Measurements from ENCODE around the gene SULT1A2.
A peak's percentile ranks its signal among the peaks of the same experiment; 100 is the strongest.
"Not testable (repeated sequence)": the region's sequence is repeated elsewhere in the genome, so short reads cannot be mapped to it uniquely, and the experiment has no call there.

SULT1A2 gene

DNA sequence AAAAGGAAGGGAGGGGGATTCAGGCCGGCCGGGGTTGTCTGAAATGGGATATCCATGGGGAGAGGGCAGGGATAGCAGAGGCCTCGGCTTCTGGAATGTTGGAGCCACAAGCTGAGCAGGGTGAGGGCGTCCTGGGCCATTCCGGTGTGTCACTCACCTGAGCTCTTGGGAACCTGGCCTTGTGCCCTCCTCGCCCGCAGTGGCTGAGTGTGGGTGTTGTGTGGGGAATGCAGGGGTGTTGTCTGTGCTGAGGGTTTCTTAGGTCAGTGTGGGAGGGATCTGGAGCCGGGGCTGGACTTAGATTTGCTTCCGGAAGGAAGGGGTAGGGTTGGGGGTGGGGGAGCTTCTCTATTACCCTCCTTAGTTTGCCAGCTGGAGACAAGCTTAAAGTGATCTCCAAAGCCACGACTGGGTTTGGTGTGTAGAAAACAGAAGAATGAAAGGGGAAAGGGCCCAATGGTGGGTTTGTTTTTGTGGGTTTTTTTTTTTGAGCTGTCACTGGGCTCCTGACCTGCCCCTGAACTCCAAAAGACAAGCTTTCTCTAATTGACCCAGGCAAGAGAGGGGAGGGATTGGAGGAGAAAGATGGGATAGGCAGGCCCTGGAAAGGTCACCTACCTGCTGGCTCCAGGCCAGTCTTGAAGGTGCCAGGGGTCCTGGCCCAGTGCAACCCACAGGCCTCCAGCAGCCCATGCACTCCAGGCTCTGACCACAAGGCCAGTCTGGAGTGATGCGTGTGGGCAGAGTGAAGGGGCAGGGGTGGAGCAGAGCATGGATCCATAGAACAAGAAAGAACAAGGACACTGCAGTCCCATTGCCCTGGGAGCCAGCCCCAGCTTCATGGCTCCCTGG is at the start of gene SULT1A2:
Gene SULT1A2, minus strand, starts transcription at position 211 of the 852 bp plus-strand sequence. CDS start 1,120 bp downstream, outside the sequence.
- peak; percentile 67 for DNase-seq (ENCODE audit: low read depth, low spot score)

DNA sequence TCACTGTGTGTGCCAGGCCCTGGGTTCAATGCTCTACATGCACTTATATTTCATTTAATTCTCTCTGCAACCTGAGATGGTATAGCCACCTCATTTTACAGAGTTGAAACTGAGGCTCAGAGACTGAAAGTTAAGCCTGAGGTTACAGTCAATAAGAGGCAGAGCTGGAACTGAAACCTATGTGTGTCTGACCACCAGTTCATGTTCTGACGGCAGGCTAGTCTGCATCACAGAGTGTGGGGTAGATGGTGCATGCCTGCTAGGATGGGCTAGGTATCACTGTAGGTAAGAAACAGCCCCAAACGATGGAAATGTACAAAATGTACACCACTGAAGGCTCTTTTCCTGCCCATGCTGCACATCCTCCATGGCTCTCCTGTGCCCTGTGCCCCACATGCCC is 43.1 kb upstream of the SULT1A2 start:
- not testable (repeated sequence) for DNase-seq (ENCODE audit: low read depth, low spot score)

DNA sequence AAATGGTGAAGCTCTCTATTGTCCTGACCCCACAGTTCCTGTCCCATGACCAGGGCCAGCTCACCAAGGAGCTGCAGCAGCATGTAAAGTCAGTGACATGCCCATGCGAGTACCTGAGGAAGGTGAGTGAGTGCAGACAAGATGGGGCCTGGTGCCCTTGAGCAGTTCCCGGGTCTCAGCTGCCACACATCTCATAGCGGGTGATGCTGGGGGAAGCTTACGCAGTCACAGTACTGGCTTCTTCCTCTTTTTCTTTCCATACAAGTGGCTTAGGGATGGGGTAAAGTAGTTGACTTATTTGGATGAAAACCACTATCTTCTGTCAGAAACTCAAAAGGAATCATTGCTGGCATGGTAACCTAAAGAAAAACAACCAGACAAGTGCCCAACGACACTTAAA is 41.5 kb upstream of the SULT1A2 start:
- DNase-seq (ENCODE audit: low read depth, low spot score) = not testable (repeated sequence)

DNA sequence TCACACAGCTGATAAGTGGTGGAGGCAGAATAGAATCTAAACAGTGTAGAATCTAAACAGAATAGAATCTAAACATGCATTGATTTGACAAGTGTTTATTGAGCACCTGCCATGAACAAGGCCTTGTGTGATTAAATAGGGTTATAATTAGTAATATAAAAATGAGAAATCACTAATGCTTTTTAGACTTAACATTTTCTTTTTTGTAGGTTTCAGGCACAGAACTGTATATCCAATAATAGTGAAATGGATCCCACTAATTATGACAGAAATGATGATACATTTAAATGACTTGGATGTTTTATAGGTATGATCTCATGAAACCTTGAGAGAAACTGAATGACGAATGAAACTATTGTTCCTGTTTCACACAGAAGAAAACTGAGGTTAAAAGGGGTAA is 40.9 kb upstream of the SULT1A2 start, which contains the start of gene NPIPB8:
Gene NPIPB8, plus strand, starts transcription at position 301 of the 400 bp plus-strand sequence. CDS start 296 bp downstream, outside the sequence.
- not testable (repeated sequence) for DNase-seq (ENCODE audit: low read depth, low spot score)

DNA sequence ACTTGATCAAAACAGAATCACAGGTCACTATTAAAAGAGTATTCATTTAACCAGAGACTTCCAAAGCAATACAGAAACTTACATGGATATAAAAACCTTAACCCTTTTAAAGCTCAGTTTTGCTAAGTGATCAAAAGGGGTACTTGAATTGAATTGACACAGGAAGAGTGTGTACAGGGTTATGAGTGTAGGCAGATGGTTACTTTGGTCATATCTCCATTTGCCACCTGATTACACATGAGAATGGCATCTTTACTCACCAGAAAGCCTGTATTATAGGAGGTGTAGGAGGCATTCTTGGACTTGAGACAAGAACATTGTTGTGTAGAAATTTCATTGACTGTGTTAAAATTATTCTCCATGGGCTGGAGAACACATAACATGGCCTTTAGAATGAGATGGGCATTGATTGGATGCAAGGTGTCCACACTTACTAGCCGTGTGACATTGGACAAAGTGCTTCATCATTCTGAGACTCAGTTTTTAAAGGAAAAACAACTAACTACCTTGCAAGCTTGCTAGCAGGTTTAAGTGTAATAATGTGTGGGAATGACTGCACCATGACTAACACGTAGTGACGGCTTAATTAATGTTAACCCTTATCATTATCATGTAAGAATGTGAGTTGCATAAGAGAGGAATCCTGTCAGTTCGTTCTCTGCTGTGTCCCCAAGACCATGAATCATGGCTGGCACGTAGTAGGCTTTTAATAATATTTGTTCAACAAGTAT is 39.4 kb upstream of the SULT1A2 start:
- not testable (repeated sequence) for DNase-seq (ENCODE audit: low read depth, low spot score)

DNA sequence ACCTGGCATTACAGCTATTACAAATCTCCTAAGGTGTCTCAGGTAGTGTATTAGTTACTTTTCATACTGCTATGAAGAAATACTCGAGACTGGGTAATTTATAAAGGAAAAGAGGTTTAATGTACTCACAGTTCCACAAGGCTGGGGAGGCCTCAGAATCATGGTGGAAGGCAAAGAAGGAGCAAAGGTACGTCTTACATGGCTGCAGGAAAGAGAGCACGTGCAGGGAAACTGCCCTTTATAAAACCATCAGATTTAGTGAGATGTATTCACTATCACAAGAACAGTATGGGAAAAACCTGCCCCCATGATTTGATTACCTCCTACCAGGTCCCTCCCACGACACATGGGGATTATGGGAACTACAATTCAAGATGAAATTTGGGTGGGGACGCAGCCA is 34.1 kb upstream of the SULT1A2 start:
- DNase-seq (ENCODE audit: low read depth, low spot score) = not testable (repeated sequence)

DNA sequence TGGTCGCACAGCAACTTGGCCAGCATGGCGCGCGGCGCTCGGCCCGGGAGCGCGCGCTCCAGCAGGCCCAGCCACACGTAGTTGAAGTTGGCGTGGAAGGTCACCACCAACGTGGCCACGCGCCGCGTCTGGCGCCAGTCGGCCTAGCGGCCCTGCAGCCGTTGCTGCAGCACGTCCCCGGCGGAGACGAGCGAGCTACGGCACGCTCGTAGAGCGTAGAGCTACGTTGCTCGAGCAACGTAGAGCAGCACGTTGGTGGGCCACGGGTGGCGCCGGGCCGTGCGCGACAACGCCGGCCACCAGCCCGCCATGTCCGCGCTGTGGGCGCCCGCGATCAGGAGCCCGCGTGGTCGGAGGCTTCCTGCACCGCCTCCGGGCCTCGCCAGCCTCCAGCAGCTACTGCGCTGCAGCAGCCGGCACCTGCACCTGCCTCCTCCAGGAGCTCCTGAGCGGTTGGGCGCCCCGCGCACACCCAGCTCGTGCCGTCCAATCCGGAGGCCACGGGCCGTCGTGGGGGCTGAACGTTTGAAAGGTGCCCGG is 26.4 kb upstream of the SULT1A2 start:
- DNase-seq (ENCODE audit: low read depth, low spot score) = peak; percentile 71

DNA sequence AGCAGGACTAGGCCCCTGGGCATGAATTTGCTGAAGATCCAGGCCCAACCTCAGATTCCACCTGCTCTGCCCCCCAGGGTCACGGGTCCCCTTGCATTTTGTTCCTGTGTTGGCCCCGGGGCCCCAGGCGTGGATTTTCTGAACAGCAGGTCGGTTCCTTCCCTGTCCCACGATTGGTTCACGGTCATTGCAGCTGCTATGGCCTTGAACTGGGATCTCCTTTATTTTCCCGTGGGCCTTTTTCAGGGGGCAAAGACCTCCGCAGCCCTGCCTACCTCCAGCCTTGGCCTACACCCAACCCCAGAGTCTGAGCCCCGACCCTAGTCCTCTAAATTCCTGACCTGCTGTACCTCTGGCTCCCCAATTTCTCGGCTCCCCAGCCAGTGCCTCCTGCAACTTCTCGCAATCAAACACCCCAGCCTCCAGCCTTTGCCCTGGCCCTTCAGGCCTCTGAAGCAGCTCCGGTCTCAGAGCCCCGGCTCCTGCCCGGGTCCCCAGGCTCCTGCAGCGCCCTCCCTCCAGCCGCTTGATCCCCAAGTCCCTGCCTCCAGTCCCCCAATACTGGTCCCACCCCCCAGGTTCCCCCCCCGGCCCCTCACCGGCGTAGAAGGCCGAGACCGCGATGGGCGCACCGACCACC is 25.8 kb upstream of the SULT1A2 start:
- DNase-seq (ENCODE audit: low read depth, low spot score) = not testable (repeated sequence)

DNA sequence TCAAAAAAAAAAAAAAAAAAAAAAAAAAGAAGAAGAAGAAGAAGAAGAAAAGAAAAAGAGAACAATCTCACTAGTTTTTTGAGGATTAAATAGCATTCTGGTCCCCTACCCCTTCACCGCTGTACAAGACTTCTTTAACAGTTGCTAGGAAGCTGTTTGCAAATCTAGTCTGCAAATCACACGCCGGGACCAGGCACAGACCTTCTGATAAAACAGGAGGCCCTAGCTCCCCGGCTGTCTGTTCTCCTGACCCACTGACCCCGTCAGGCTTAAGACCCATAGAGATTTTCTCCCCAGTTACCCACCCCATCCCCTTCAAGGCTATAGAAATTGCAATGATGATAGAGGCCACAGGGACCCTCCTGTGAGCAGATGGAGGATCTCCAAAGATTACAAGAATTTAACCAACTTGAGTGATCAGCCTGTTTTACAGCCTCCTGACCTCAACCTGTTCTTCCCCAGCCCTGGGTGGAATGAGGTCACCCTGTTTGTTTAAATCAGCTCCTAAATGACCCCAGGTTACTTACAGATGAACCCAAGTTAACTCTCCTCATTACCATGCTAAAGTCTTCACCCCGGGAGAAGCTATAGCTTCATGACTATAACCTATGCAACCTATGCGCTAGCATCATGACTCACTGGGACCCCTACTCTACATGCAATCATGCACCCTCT is 24.8 kb upstream of the SULT1A2 start:
- peak; percentile 26 for DNase-seq (ENCODE audit: low read depth, low spot score)

DNA sequence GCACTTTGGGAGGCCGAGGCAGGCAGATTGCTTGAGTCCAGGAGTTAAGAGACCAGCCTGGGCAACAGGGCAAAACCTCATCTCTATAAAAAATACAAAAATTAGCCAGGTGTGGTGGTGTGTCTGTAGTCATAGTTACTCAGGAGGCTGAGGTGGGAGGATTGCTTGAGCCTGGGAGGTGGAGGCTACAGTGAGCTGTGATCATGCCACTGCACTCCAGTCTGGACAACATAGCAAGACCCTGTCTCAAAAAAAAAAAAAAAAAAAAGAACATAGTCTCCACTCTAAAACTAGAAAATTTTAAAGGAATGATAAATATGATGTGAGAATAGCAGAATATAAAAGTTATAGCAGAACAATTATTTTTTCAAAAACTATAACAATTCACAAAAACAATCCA is 23.5 kb upstream of the SULT1A2 start:
- not testable (repeated sequence) for DNase-seq (ENCODE audit: low read depth, low spot score)

DNA sequence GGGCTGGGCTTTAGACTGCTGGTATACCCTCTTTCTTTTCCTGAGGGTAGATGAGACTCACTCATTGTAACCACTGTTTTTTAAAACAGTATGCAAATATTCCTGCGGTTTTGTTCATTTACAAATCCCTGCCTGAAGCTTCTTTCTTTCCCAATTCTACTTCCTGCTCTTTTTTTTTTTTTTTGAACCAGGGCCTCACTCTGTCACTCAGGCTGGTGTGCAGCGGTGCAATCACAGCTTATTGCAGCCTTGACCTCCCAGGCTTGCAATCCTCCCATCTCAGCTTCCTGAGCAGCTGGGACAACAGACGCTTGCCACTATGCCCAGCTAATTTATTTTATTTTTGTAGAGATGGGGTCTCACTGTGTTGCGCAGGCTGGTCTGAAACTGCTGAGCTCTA is 21.0 kb upstream of the SULT1A2 start:
- peak; percentile 44 for DNase-seq (ENCODE audit: low read depth, low spot score)

DNA sequence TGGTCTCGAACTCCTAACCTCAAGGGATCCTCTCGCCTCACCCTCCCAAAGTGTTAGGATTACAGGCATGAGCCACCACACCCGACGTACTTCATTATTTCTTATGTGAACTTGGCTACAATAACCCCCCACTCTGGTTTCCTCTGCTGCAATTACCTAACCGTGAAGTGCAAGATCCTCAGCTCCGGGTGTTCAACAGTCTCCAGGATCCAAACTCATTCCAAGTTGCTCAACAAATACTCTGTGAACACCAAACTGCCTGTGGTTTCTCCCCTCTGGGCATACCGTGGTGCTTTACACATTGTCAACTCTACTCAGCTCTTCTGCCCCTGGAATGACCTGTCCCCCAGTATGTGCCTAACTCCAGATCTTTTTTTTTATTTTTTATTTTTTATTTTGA is 19.8 kb upstream of the SULT1A2 start:
- no peak for DNase-seq (ENCODE audit: low read depth, low spot score)

DNA sequence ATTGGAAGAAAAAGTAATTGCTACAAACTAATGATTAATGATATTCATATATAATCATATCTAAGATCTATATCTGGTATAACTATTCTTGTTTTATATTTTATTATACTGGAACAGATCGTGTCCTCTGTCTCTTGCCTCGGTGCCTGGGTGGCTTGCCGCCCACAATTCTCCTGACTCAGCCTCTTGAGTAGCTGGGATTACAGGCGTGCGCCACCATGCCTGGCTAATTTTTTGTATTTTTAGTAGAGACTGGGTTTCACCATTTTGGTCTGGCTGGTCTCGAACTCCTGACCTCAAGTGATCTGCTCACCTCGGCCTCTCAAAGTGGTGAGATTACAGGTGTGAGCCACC is 19.4 kb upstream of the SULT1A2 start:
- DNase-seq (ENCODE audit: low read depth, low spot score) = not testable (repeated sequence)

DNA sequence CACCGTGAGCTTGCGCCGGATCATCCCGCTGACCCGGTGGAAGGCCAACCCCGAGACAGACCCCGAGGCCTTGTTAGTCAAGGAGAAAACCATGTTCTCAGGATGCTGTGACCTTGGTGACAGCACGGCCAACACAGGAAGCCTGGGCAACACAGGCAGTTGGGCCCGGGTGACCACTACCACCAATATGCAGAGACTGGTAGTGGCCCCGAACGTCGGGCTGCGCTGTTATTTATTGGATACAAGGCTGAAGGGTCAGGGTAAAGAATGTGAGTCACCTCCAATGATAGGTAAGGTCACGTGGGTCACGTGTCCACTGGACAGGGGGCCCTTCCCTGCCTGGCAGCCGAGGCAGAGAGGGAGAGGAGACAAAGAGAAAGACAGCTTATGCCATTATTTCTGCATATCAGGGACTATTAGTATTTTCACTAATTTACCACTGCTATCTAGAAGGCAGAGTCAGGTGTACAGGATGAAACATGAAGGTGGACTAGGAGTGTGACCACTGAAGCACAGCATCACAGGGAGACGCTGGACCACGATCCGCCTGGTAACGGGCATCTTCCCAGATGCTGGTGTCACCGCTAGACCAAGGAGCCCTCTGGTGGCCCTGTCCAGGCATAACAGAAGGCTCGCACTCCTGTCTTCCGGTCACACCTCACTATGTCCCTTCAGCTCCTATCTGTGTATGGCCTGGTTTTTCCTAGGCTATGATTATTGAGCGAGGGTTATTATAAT is 18.8 kb upstream of the SULT1A2 start:
- peak; percentile 71 for DNase-seq (ENCODE audit: low read depth, low spot score)

DNA sequence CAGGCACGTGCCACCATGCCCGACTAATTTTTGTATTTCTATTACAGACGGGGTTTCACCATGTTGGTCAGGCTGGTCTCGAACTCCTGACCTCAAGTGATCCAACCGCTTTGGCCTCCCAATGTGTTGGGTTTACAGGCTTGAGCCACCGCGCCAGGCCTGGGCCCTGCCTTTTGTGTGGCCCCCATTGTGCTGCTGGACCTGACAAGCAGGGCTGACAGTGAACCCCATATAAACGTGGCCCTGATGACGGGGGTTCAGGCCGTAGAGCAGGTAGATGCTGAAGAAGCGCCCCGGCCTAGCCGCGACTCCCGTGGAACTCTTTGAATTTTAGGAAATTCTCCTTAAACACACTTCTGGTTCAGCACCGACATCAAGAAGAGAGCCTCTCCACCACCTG is 17.7 kb upstream of the SULT1A2 start:
- DNase-seq (ENCODE audit: low read depth, low spot score) = not testable (repeated sequence)

DNA sequence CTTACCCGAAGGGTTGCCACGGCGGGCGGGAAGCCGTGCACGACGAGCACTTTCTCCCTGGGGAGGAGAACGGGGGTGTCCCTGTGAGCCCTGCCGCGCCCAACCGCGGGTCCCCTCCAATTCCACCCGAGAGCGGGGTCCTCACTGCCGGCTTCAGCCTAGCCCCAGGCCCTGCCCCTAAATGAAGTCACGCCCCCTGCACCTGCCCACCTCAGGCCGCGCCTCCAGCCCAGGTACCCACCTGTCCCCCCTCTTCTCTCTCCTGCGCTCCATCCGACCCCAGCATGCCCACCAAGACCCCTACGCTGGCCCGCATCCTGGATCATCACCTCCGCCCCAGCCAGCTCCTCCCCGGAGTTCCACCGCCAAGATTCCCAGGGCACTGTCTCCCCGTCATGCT is 17.1 kb upstream of the SULT1A2 start:
- not testable (repeated sequence) for DNase-seq (ENCODE audit: low read depth, low spot score)

DNA sequence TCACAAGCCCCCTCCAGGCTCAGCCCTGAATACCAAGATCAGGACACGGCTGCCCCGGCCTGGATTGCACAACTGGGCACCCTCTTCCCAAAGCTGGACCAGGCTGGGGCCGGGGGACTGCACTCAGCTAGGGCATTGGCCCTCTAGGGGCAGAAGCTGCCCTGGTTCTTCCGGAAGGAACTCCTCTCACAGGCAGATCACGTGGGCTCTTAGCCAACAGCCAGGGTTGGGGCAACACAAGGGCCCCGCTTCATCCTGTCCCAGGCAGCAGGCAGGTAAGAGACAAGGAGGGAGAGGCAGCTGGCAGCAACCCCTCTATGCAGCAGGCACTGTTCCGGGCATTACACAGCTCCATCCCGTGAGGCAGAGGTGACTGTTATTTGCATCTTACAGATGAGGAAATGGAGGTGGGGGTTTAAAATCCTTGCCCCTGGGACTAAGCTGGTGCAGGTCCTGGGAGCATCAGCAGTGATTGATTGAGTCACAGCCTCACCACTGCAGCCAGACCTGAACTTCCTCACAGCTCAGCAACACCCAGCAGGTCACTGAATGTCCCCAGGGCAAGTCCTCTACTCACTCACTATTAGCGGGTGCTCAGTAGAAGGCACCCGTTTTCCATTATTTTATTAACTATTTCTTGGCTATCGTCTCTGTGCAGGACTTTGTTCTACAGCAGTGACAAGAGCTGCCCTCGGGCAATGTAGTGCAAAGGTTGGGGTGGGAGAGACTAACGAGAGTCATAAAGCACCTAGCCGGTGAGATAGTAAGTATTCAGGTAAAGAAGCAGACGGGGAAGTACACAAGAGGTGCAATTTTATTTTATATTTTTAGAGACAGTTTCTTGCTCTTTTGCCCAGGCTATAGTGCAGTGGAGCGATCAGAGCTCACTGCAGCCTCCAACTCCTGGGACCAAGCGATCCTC is 15.8 kb upstream of the SULT1A2 start:
- DNase-seq (ENCODE audit: low read depth, low spot score) = not testable (repeated sequence)

DNA sequence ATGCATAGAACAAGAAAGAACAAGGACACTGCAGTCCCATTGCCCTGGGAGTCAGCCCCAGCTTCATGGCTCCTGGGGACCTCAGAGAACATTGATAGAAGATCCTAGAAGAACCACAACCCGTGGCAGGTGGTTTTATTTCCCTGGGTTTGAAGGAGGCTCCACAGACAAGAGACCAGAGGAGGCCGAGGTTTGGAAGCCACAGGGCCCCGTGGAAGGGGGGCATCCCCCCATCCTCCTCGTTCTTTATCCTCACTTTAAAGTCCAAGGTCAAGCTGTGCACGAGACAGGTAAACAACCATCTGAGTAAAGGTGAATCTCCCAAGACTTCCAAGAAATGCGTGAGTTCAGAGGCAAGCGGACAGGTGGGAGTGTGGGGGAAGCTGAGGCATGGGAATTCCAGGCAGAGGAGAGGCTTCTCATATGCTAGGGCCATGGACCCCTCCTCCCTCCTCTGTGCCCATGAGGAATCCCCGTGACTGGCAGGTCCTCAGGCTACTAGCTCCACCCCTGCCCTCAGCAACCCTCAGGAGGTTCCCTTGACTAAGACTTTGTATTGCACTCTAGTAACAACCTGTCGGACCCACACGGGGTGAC is 13.8 kb upstream of the SULT1A2 start:
- DNase-seq (ENCODE audit: low read depth, low spot score) = no peak

All from ELF-1 (cell line).